Neural crest cell (in vitro differentiated cells): Measurements from ENCODE around the gene CEBPE. TPM values are rescaled to one million over a fixed set of nuclear protein-coding genes. Genes with fewer than 3 reads are reported as not detected.

Source experiments
- DNase-seq: peaks from one replicate; pipeline ENCODE4 v3.0.0; 2021; ENCODE audit warnings: low read depth, mixed read lengths, low spot score
- H3K27ac Mint-ChIP-seq: one replicate; pipeline ENCODE4 v1.8.0; 2021; ENCODE audit warnings: mild to moderate bottlenecking, mixed read lengths; ENCODE audit not compliant: unreplicated experiment
- H3K27me3 Mint-ChIP-seq: 2 replicates; pipeline ENCODE4 v1.8.0; 2021; ENCODE audit warnings: low read depth, mild to moderate bottlenecking, mixed read lengths
- H3K36me3 Mint-ChIP-seq: 2 replicates; pipeline ENCODE4 v1.8.0; 2021; ENCODE audit warnings: low read depth, mild to moderate bottlenecking, mixed read lengths
- H3K4me1 Mint-ChIP-seq: 2 replicates; pipeline ENCODE4 v1.8.0; 2021; ENCODE audit warnings: mixed read lengths
- H3K4me3 Mint-ChIP-seq: one replicate; pipeline ENCODE4 v1.8.0; 2021; ENCODE audit warnings: mild to moderate bottlenecking, mixed read lengths
- H3K9me3 Mint-ChIP-seq: 2 replicates; pipeline ENCODE4 v1.8.0; 2021; ENCODE audit warnings: mixed read lengths
- CTCF ChIP-seq: fragments of 200-600 bp; sonication (generic); conservative IDR thresholded peaks from 2 replicates; pipeline ENCODE4 v1.5.0; 2021; ENCODE audit warnings: antibody characterized with exemption, mild to moderate bottlenecking
- total RNA-seq: library from RNA; stranded (reverse); gene quantifications from 2 replicates; pipeline ENCODE4 v1.2.1, GENCODE V29; 2021

The CEBPE gene
- total RNA-seq, 1 donor from 2014 or later, result not detected

- Mint-ChIP-seq H3K4me3 (no peak overlapping the region), H3K4me1 (peaks cover 17% of the 10 kb centered on the region)
These were observed 1.6 kb upstream of the CEBPE start for GRCh38 chr14:23120541-23121251.

GRCh38 chr14:23119363-23120327, 590 bp upstream of the CEBPE start:
- H3K9me3 Mint-ChIP-seq, result no peaks in the 10 kb centered on the region
- DNase-seq, result no peak
- no peak for TF ChIP-seq CTCF
- peaks cover 6% of the 10 kb centered on the region for H3K27me3 Mint-ChIP-seq
- H3K4me1 Mint-ChIP-seq, result peaks cover 21% of the 10 kb centered on the region
- H3K36me3 Mint-ChIP-seq, result no peaks in the 10 kb centered on the region
- H3K27ac Mint-ChIP-seq, result no peak overlapping the region
- H3K4me3 Mint-ChIP-seq, result no peak overlapping the region

More at GRCh38 chr14:23120541-23121251, 1.6 kb upstream of the CEBPE start:
- no peaks in the 10 kb centered on the region for H3K36me3 Mint-ChIP-seq
- H3K27me3 Mint-ChIP-seq, result peaks cover 6% of the 10 kb centered on the region
- no peak overlapping the region for H3K27ac Mint-ChIP-seq
- H3K9me3 Mint-ChIP-seq, result no peaks in the 10 kb centered on the region
- TF ChIP-seq CTCF, result peak; percentile 100
- DNase-seq, result peak; percentile 90

- Mint-ChIP-seq H3K4me1 (peaks cover 26% of the 10 kb centered on the region), H3K9me3 (no peaks in the 10 kb centered on the region), H3K27ac (no peak overlapping the region), H3K36me3 (no peaks in the 10 kb centered on the region), H3K4me3 (no peak overlapping the region), H3K27me3 (peaks cover 6% of the 10 kb centered on the region)
- TF ChIP-seq CTCF, result no peak
- no peak for DNase-seq
These were observed 1.6 kb downstream of the CEBPE start for GRCh38 chr14:23117371-23118020.

GRCh38 chr14:23115918-23116317, 3.1 kb downstream of the CEBPE start:
- H3K9me3 Mint-ChIP-seq, result no peaks in the 10 kb centered on the region
- peaks cover 3% of the 10 kb centered on the region for H3K27me3 Mint-ChIP-seq
- H3K4me1 Mint-ChIP-seq, result peaks cover 20% of the 10 kb centered on the region
- no peak overlapping the region for H3K27ac Mint-ChIP-seq
- H3K4me3 Mint-ChIP-seq, result no peak overlapping the region
- no peak for DNase-seq
- no peaks in the 10 kb centered on the region for H3K36me3 Mint-ChIP-seq
- TF ChIP-seq CTCF, result no peak

GRCh38 chr14:23115039-23115731, 3.9 kb downstream of the CEBPE start:
- H3K4me1 Mint-ChIP-seq, result peaks cover 16% of the 10 kb centered on the region
- H3K9me3 Mint-ChIP-seq, result no peaks in the 10 kb centered on the region
- no peak for TF ChIP-seq CTCF
- no peak overlapping the region for H3K27ac Mint-ChIP-seq
- DNase-seq, result no peak
- peaks cover 3% of the 10 kb centered on the region for H3K27me3 Mint-ChIP-seq
- no peaks in the 10 kb centered on the region for H3K36me3 Mint-ChIP-seq
- no peak overlapping the region for H3K4me3 Mint-ChIP-seq
